Measurements from ENCODE around the gene PPP3R2.

GRCh38 chr9:101629636-101630035, 34.9 kb upstream of the PPP3R2 start:
- no peak for TF ChIP-seq POLR2A (IDR thresholded peaks at IDR 0.05; ENCODE audit: low read depth)
- no peak for TF ChIP-seq CTCF (IDR thresholded peaks at IDR 0.05)
- TF ChIP-seq EP300 (IDR thresholded peaks at IDR 0.05): no peak
- no peak for TF ChIP-seq POLR2AphosphoS5 (IDR thresholded peaks at IDR 0.05)

Measured in esophagus muscularis mucosa (tissue), 4 donors.